GM23338 (cell line): ENCODE data around the gene CCDC12.

Experiments
- CREB1 ChIP-seq: fragments of 250-450 bp; sonication (Bioruptor Pico); IDR thresholded peaks from 2 replicates; pipeline ENCODE4 v1.5.0; 2020; ENCODE audit warnings: low read depth, mild to moderate bottlenecking, moderate library complexity
- EZH2 ChIP-seq: fragments of 200-600 bp; sonication (generic); IDR thresholded peaks from one replicate; pipeline ENCODE4 v1.8.0; 2017; ENCODE audit warnings: antibody characterized with exemption, mild to moderate bottlenecking, low read depth; ENCODE audit not compliant: unreplicated experiment
- NANOG ChIP-seq: IDR thresholded peaks from 2 replicates; pipeline ENCODE4 v1.6.1; 2016; ENCODE audit warnings: antibody characterized with exemption, borderline replicate concordance
- POLR2AphosphoS5 ChIP-seq: IDR thresholded peaks from 2 replicates; pipeline ENCODE4 v1.6.1; 2016; ENCODE audit warnings: antibody characterized with exemption, low read depth
- TF ChIP-seq, protein P1 (sequence below): IDR thresholded peaks from one replicate; pipeline ENCODE4 v1.6.1; 2018; ENCODE audit warnings: antibody characterized with exemption; ENCODE audit not compliant: unreplicated experiment
- TF ChIP-seq, protein P2 (sequence below), 2 experiments: fragments of 200-600 bp in 1 of 2; sonication (generic) in 1 of 2; conservative IDR thresholded peaks; 2 replicates each; pipeline versions ENCODE4 v1.5.1 to v1.6.1; 2016 to 2017; ENCODE audit warnings: antibody characterized with exemption in 2 of 2, low read depth in 2 of 2, mild to moderate bottlenecking in 2 of 2, moderate library complexity in 1 of 2
- TF ChIP-seq, protein P3 (sequence below): fragments of 250-450 bp; sonication (Bioruptor Pico); IDR thresholded peaks from 2 replicates; pipeline ENCODE4 v1.5.0; 2020; ENCODE audit warnings: mild to moderate bottlenecking, moderate library complexity

DNA sequence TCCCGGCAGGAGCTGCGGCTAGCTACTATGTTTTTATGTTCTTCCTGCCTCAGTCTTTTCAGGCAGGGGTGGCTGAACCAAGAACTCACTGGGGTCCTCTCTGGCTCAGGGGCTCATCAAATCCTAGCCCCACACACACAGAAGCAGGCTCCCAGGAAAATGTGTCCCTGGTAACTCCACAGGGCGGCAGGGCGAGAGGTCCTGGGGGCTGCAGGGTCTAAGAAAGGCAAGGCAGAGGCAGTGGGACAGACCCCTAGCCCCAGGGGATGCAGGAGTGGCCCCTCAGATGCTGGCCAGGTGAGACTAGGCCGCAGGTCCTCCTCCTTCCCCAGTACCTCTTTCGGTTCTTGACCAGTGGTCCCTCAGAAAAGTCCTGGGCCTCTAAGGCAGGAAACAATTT lies 50.1 kb downstream of the CCDC12 start:
- TF ChIP-seq, protein P1, sequence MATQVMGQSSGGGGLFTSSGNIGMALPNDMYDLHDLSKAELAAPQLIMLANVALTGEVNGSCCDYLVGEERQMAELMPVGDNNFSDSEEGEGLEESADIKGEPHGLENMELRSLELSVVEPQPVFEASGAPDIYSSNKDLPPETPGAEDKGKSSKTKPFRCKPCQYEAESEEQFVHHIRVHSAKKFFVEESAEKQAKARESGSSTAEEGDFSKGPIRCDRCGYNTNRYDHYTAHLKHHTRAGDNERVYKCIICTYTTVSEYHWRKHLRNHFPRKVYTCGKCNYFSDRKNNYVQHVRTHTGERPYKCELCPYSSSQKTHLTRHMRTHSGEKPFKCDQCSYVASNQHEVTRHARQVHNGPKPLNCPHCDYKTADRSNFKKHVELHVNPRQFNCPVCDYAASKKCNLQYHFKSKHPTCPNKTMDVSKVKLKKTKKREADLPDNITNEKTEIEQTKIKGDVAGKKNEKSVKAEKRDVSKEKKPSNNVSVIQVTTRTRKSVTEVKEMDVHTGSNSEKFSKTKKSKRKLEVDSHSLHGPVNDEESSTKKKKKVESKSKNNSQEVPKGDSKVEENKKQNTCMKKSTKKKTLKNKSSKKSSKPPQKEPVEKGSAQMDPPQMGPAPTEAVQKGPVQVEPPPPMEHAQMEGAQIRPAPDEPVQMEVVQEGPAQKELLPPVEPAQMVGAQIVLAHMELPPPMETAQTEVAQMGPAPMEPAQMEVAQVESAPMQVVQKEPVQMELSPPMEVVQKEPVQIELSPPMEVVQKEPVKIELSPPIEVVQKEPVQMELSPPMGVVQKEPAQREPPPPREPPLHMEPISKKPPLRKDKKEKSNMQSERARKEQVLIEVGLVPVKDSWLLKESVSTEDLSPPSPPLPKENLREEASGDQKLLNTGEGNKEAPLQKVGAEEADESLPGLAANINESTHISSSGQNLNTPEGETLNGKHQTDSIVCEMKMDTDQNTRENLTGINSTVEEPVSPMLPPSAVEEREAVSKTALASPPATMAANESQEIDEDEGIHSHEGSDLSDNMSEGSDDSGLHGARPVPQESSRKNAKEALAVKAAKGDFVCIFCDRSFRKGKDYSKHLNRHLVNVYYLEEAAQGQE: no peak
- TF ChIP-seq, protein P2, sequence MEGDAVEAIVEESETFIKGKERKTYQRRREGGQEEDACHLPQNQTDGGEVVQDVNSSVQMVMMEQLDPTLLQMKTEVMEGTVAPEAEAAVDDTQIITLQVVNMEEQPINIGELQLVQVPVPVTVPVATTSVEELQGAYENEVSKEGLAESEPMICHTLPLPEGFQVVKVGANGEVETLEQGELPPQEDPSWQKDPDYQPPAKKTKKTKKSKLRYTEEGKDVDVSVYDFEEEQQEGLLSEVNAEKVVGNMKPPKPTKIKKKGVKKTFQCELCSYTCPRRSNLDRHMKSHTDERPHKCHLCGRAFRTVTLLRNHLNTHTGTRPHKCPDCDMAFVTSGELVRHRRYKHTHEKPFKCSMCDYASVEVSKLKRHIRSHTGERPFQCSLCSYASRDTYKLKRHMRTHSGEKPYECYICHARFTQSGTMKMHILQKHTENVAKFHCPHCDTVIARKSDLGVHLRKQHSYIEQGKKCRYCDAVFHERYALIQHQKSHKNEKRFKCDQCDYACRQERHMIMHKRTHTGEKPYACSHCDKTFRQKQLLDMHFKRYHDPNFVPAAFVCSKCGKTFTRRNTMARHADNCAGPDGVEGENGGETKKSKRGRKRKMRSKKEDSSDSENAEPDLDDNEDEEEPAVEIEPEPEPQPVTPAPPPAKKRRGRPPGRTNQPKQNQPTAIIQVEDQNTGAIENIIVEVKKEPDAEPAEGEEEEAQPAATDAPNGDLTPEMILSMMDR (conservative IDR thresholded peaks at IDR 0.05; ENCODE audit: low read depth in 2 of 2): no peak
- TF ChIP-seq CREB1 (CRISPR knock-in tag) (no peak), POLR2AphosphoS5 (no peak), EZH2 (no peak), NANOG (no peak)
- TF ChIP-seq, protein P3, sequence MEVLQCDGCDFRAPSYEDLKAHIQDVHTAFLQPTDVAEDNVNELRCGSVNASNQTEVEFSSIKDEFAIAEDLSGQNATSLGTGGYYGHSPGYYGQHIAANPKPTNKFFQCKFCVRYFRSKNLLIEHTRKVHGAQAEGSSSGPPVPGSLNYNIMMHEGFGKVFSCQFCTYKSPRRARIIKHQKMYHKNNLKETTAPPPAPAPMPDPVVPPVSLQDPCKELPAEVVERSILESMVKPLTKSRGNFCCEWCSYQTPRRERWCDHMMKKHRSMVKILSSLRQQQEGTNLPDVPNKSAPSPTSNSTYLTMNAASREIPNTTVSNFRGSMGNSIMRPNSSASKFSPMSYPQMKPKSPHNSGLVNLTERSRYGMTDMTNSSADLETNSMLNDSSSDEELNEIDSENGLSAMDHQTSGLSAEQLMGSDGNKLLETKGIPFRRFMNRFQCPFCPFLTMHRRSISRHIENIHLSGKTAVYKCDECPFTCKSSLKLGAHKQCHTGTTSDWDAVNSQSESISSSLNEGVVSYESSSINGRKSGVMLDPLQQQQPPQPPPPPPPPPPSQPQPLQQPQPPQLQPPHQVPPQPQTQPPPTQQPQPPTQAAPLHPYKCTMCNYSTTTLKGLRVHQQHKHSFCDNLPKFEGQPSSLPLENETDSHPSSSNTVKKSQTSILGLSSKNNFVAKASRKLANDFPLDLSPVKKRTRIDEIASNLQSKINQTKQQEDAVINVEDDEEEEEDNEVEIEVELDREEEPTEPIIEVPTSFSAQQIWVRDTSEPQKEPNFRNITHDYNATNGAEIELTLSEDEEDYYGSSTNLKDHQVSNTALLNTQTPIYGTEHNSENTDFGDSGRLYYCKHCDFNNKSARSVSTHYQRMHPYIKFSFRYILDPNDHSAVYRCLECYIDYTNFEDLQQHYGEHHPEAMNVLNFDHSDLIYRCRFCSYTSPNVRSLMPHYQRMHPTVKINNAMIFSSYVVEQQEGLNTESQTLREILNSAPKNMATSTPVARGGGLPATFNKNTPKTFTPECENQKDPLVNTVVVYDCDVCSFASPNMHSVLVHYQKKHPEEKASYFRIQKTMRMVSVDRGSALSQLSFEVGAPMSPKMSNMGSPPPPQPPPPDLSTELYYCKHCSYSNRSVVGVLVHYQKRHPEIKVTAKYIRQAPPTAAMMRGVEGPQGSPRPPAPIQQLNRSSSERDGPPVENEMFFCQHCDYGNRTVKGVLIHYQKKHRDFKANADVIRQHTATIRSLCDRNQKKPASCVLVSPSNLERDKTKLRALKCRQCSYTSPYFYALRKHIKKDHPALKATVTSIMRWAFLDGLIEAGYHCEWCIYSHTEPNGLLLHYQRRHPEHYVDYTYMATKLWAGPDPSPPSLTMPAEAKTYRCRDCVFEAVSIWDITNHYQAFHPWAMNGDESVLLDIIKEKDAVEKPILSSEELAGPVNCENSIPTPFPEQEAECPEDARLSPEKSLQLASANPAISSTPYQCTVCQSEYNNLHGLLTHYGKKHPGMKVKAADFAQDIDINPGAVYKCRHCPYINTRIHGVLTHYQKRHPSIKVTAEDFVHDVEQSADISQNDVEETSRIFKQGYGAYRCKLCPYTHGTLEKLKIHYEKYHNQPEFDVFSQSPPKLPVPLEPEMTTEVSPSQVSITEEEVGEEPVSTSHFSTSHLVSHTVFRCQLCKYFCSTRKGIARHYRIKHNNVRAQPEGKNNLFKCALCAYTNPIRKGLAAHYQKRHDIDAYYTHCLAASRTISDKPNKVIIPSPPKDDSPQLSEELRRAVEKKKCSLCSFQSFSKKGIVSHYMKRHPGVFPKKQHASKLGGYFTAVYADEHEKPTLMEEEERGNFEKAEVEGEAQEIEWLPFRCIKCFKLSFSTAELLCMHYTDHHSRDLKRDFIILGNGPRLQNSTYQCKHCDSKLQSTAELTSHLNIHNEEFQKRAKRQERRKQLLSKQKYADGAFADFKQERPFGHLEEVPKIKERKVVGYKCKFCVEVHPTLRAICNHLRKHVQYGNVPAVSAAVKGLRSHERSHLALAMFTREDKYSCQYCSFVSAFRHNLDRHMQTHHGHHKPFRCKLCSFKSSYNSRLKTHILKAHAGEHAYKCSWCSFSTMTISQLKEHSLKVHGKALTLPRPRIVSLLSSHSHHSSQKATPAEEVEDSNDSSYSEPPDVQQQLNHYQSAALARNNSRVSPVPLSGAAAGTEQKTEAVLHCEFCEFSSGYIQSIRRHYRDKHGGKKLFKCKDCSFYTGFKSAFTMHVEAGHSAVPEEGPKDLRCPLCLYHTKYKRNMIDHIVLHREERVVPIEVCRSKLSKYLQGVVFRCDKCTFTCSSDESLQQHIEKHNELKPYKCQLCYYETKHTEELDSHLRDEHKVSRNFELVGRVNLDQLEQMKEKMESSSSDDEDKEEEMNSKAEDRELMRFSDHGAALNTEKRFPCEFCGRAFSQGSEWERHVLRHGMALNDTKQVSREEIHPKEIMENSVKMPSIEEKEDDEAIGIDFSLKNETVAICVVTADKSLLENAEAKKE: no peak
